HepG2 (cell line): ENCODE measurements around the gene CD109. TPM values are rescaled to one million over a fixed set of nuclear protein-coding genes. Genes with fewer than 3 reads are reported as not detected.

ENCODE experiments used
- ATAC-seq: fragments of 200-7000 bp; cut with Tn5 transposase; 3 replicates; pipeline ENCODE4 v1.9.1; 2020; ENCODE audit warnings: mild to moderate bottlenecking, moderate library complexity
- BruUV-seq: library from RNA; stranded (reverse); fragments of 400-500 nt; replicated peaks from 2 replicates; lab custom pipeline; 2021; lab: Mats Ljungman, UMichigan
- CTCF ChIA-PET: fragments of 300-600 bp; formaldehyde crosslinking; extraction: SDS; loops from one replicate; lab custom pipeline; 2021; ENCODE audit warnings: low total read pairs, inconsistent platforms, low intra/inter-chr PET ratio; lab: Yijun Ruan, JAX
- POLR2A ChIA-PET: fragments of 350-600 bp; sonication (Branson Sonifier 250); formaldehyde crosslinking; loops from one replicate; lab custom pipeline; 2020; ENCODE audit warnings: antibody characterized with exemption, inconsistent platforms; lab: Yijun Ruan, JAX
- DNase-seq: peaks from one replicate; pipeline ENCODE4 v3.0.0-alpha.2; 2015; ENCODE audit warnings: low spot score
- FAIRE-seq: peaks from 3 replicates; lab custom pipeline; 2011; peaks lifted over from hg19 to GRCh38; lab: Jason Lieb, UNC
- H2AFZ ChIP-seq: one replicate; pipeline ENCODE4 v1.6.1; 2011; ENCODE audit warnings: low read length, inconsistent platforms
- H3K27ac ChIP-seq: fragments of 300-600 bp; 3 replicates; pipeline ENCODE4 v1.8.0; 2011; ENCODE audit warnings: mixed run types, mild to moderate bottlenecking, mixed read lengths, low read length, inconsistent platforms; ENCODE audit not compliant: insufficient read depth; ENCODE audit errors: extremely low read length
- H3K27me3 ChIP-seq, 2 experiments: fragments of 200-600 bp in 1 of 2; 2 replicates in 1 of 2; 3 replicates in 1 of 2; pipeline versions ENCODE4 v1.6.0 to v1.8.0; 2011; ENCODE audit warnings: low read length in 2 of 2, mild to moderate bottlenecking in 2 of 2, moderate library complexity in 2 of 2, inconsistent platforms in 1 of 2; ENCODE audit not compliant: insufficient read depth in 2 of 2, control insufficient read depth in 1 of 2
- H3K36me3 ChIP-seq, 2 experiments: fragments of 200-600 bp in 1 of 2; replicated peaks in 1 of 2; 2 replicates in 1 of 2; 3 replicates in 1 of 2; pipeline versions ENCODE4 v1.5.1 to v1.8.0; 2011; ENCODE audit warnings: low read length in 2 of 2, inconsistent platforms in 1 of 2; ENCODE audit not compliant: insufficient read depth in 2 of 2, control insufficient read depth in 1 of 2
- H3K4me1 ChIP-seq: 2 replicates; pipeline ENCODE4 v1.5.1; 2012; ENCODE audit warnings: low read length, inconsistent platforms; ENCODE audit not compliant: insufficient read depth
- H3K4me2 ChIP-seq: 2 replicates; pipeline ENCODE4 v1.6.0; 2011; ENCODE audit warnings: low read depth, low read length, inconsistent platforms
- H3K4me3 ChIP-seq, 3 experiments: fragments of 200-600 bp in 1 of 3; sonication (generic), shearing (Covaris generic) in 1 of 3; replicated peaks in 1 of 3; 2 replicates each; pipeline ENCODE4 v1.5.1; 2011 to 2016; ENCODE audit warnings: low read length in 3 of 3, inconsistent platforms in 2 of 3, low read depth in 2 of 3, mild to moderate bottlenecking in 2 of 3, control low read depth in 1 of 3, mixed read lengths in 1 of 3; ENCODE audit not compliant: insufficient read depth in 1 of 3
- H3K79me2 ChIP-seq: one replicate; pipeline ENCODE4 v1.6.1; 2011; ENCODE audit warnings: low read length, inconsistent platforms; ENCODE audit not compliant: insufficient read depth
- H3K9ac ChIP-seq: 2 replicates; pipeline ENCODE4 v1.6.0; 2011; ENCODE audit warnings: mild to moderate bottlenecking, low read depth, low read length, inconsistent platforms; ENCODE audit not compliant: insufficient read depth
- H3K9me3 ChIP-seq: 2 replicates; pipeline ENCODE4 v1.5.1; 2012; ENCODE audit warnings: mild to moderate bottlenecking, low read length
- H4K20me1 ChIP-seq: 2 replicates; pipeline ENCODE4 v1.6.0; 2011; ENCODE audit warnings: inconsistent platforms, mild to moderate bottlenecking, low read length, moderate library complexity; ENCODE audit not compliant: insufficient read depth
- GABPA ChIP-seq, 2 experiments: IDR thresholded peaks; 2 replicates each; pipeline ENCODE4 v1.6.1; 2011 to 2016; ENCODE audit warnings: low read depth in 2 of 2, low read length in 1 of 2, missing biosample characterization in 1 of 2, missing genetic modification characterization in 1 of 2
- KDM1A ChIP-seq: IDR thresholded peaks from 2 replicates; pipeline ENCODE4 v1.6.1; 2016; ENCODE audit warnings: missing compliant biosample characterization
- MED13 ChIP-seq: sonication (generic); formaldehyde crosslinking; IDR thresholded peaks from 2 replicates; pipeline ENCODE4 v1.5.0; 2020; ENCODE audit warnings: missing genetic modification reagents
- SMARCE1 ChIP-seq: fragments of 450-650 bp; IDR thresholded peaks from 2 replicates; pipeline ENCODE4 v1.6.1; 2017; ENCODE audit warnings: borderline replicate concordance
- TOE1 ChIP-seq: sonication (generic); formaldehyde crosslinking; IDR thresholded peaks from 2 replicates; pipeline ENCODE4 v1.4.0; 2020; ENCODE audit warnings: mild to moderate bottlenecking, missing genetic modification reagents
- U2AF1 ChIP-seq: fragments of 200-400 bp; formaldehyde crosslinking; optimal IDR thresholded peaks from 2 replicates; pipeline ENCODE3; 2017; ENCODE audit warnings: mild to moderate bottlenecking, low read depth, low read length
- ZBTB3 ChIP-seq: sonication (generic); formaldehyde crosslinking; IDR thresholded peaks from 2 replicates; pipeline ENCODE4 v1.4.0; 2020; ENCODE audit warnings: low read depth, mild to moderate bottlenecking, moderate library complexity, missing genetic modification reagents, borderline replicate concordance
- ZNF10 ChIP-seq: sonication (generic); formaldehyde crosslinking; IDR thresholded peaks from 2 replicates; pipeline ENCODE4 v1.4.0; 2020; ENCODE audit warnings: mild to moderate bottlenecking, low read depth, missing genetic modification reagents, borderline replicate concordance
- ZNF281 ChIP-seq: sonication (generic); formaldehyde crosslinking; IDR thresholded peaks from 2 replicates; pipeline ENCODE4 v1.4.0; 2020; ENCODE audit warnings: missing genetic modification reagents, borderline replicate concordance
- ZNF770 ChIP-seq: sonication (generic); formaldehyde crosslinking; IDR thresholded peaks from 2 replicates; pipeline ENCODE4 v1.5.0; 2020; ENCODE audit warnings: mild to moderate bottlenecking, missing genetic modification reagents
- ZNF788 ChIP-seq: sonication (generic); formaldehyde crosslinking; IDR thresholded peaks from 2 replicates; pipeline ENCODE4 v1.5.0; 2020; ENCODE audit warnings: mild to moderate bottlenecking, missing genetic modification reagents, borderline replicate concordance
- WGBS: methylation state at CpG from one replicate; pipeline ENCODE4 v1.1.6; 2017; ENCODE audit warnings: low lambda C conversion rate; 5-methylcytosine and 5-hydroxymethylcytosine counted together
- in situ Hi-C: cut with HindIII; loops from 2 replicates; pipeline ENCODE4 v1.10.0; 2017; ENCODE audit warnings: low pct_unique_long_range_greater_than_20kb; ENCODE audit not compliant: extremely low pct_ligation_motif_present
- intact Hi-C: fragments of 100-400 bp; cut with micrococcal nuclease; formaldehyde crosslinking; loops from one replicate; pipeline ENCODE4 v1.10.0; 2022; ENCODE audit not compliant: unreplicated experiment
- polyA plus RNA-seq, 8 experiments: library from polyadenylated mRNA; depleted of rRNA in 3 of 8; stranded (reverse) in 7 of 8; unstranded in 1 of 8; fragments of >200 nt; fragmentation: Illumina TruSeq in 4 of 8; extraction: Trizol in 4 of 8; gene quantifications; 2 replicates each; pipeline versions ENCODE4 v1.2.1 to v1.2.3, GENCODE V29; 2011 to 2016; ENCODE audit warnings: low read depth in 4 of 8, missing spikeins in 1 of 8, mixed read lengths in 1 of 8; ENCODE audit not compliant: insufficient read depth in 1 of 8
- total RNA-seq, 5 experiments: library from RNA; depleted of rRNA; stranded (reverse); fragments of >200 nt; fragmentation: Illumina TruSeq; extraction: Trizol; gene quantifications; 2 replicates each; pipeline ENCODE4 v1.2.3, GENCODE V29; 2016; ENCODE audit warnings: low read depth in 1 of 5

CD109 gene
- total and polyA plus RNA-seq, 2 of the 13 experiments (the other 11 are each of a cell fraction or from before 2014, with no cell fraction given): 0.93 to 2.1 TPM

GRCh38 chr6:73704798-73705197 lies 8.8 kb downstream of the CD109 start (continued):
- TF ChIP-seq ZNF281 (CRISPR knock-in tag): no peak
- no peak for TF ChIP-seq TOE1 (CRISPR knock-in tag)
- no peak for TF ChIP-seq ZNF770 (CRISPR knock-in tag)
- TF ChIP-seq ZNF10 (CRISPR knock-in tag): no peak

- ATAC-seq: no peak
- Histone ChIP-seq H3K4me1 (peaks cover 21% of the 10 kb centered on the region), H3K9ac (no peak overlapping the region), H3K27me3 (no peaks in the 10 kb centered on the region), H3K9me3 (no peaks in the 10 kb centered on the region), H3K79me2 (no peaks in the 10 kb centered on the region), H3K27ac (no peak overlapping the region), H4K20me1 (no peaks in the 10 kb centered on the region), H3K4me2 (no peak overlapping the region), H2AFZ (no peak overlapping the region), H3K36me3 (no peaks in the 10 kb centered on the region), H3K4me3 (no peak overlapping the region)
- intact Hi-C loops: no loop called here
- ChIA-PET CTCF (no interaction called here), POLR2A (no interaction called here)
- FAIRE-seq: no peak
- 88% methylated on average over 9 of the region's 9 CpGs for WGBS
- no peak for DNase-seq
- BruUV-seq: no TSS peak
- in situ Hi-C loops: no loop called here
- TF ChIP-seq GABPA (IDR thresholded peaks at IDR 0.05; ENCODE audit: low read depth, low read length) (no peak), GABPA (CRISPR knock-in tag; IDR thresholded peaks at IDR 0.05; ENCODE audit: low read depth) (no peak), U2AF1 (no peak), ZNF788 (CRISPR knock-in tag) (no peak), KDM1A (CRISPR knock-in tag) (no peak), ZBTB3 (CRISPR knock-in tag) (no peak), SMARCE1 (no peak), MED13 (CRISPR knock-in tag) (no peak)
Observed at GRCh38 chr6:73706971-73707370, 11.0 kb downstream of the CD109 start.
